ACC112 (cell line): ENCODE measurements around the gene IBA57.

Source experiments
- H2AFZ ChIP-seq: fragments of 200-600 bp; sonication (generic); one replicate; pipeline ENCODE4 v1.6.0; 2017; ENCODE audit warnings: antibody characterized with exemption, low read length; ENCODE audit not compliant: unreplicated experiment
- H3K27ac ChIP-seq: fragments of 200-600 bp; sonication (generic); 2 replicates; pipeline ENCODE4 v1.5.1; 2014; ENCODE audit warnings: low read depth, mild to moderate bottlenecking, antibody characterized with exemption, low read length, moderate library complexity
- H3K27me3 ChIP-seq: fragments of 200-600 bp; sonication (generic); 2 replicates; pipeline ENCODE4 v1.6.1; 2014; ENCODE audit warnings: mild to moderate bottlenecking, antibody characterized with exemption, low read length, moderate library complexity, mixed read lengths; ENCODE audit not compliant: insufficient read depth
- H3K36me3 ChIP-seq: fragments of 200-600 bp; sonication (generic); 2 replicates; pipeline ENCODE4 v1.6.1; 2016; ENCODE audit warnings: mild to moderate bottlenecking, antibody characterized with exemption, low read length, moderate library complexity, mixed read lengths; ENCODE audit not compliant: insufficient read depth
- H3K4me1 ChIP-seq: fragments of 200-600 bp; sonication (generic); one replicate; pipeline ENCODE4 v1.6.1; 2016; ENCODE audit warnings: low read length, mixed read lengths; ENCODE audit not compliant: insufficient read depth, unreplicated experiment, control insufficient read depth
- H3K4me3 ChIP-seq: fragments of 200-600 bp; sonication (generic); 2 replicates; pipeline ENCODE4 v1.5.1; 2014; ENCODE audit warnings: mild to moderate bottlenecking, low read depth, low read length
- H3K79me2 ChIP-seq: fragments of 200-600 bp; sonication (generic); one replicate; pipeline ENCODE4 v1.6.0; 2016; ENCODE audit warnings: low read length; ENCODE audit not compliant: control insufficient read depth, unreplicated experiment, insufficient read depth

The IBA57 gene

GRCh38 chr1:228144993-228145343 lies 20.6 kb upstream of the IBA57 start:
- Histone ChIP-seq H3K4me1 (peaks cover 39% of the 10 kb centered on the region), H2AFZ (no peak overlapping the region), H3K27ac (no peak overlapping the region), H3K79me2 (peaks cover 88% of the 10 kb centered on the region), H3K4me3 (no peak overlapping the region), H3K27me3 (no peaks in the 10 kb centered on the region), H3K36me3 (no peaks in the 10 kb centered on the region)

- Histone ChIP-seq H3K4me3 (no peak overlapping the region), H3K79me2 (peaks cover 83% of the 10 kb centered on the region), H3K27me3 (no peaks in the 10 kb centered on the region), H3K36me3 (no peaks in the 10 kb centered on the region), H2AFZ (no peak overlapping the region), H3K4me1 (peaks cover 46% of the 10 kb centered on the region), H3K27ac (no peak overlapping the region)
Observed at GRCh38 chr1:228145463-228146416, 19.9 kb upstream of the IBA57 start.

GRCh38 chr1:228146417-228147150 lies 19.0 kb upstream of the IBA57 start:
- H3K27ac ChIP-seq = no peak overlapping the region
- H3K27me3 ChIP-seq = no peaks in the 10 kb centered on the region
- no peaks in the 10 kb centered on the region for H3K36me3 ChIP-seq
- H3K4me1 ChIP-seq = peaks cover 52% of the 10 kb centered on the region
- H2AFZ ChIP-seq = no peak overlapping the region
- peaks cover 75% of the 10 kb centered on the region for H3K79me2 ChIP-seq
- no peak overlapping the region for H3K4me3 ChIP-seq

- H2AFZ ChIP-seq = no peak overlapping the region
- H3K27me3 ChIP-seq = no peaks in the 10 kb centered on the region
- peaks cover 48% of the 10 kb centered on the region for H3K4me1 ChIP-seq
- peaks cover 68% of the 10 kb centered on the region for H3K79me2 ChIP-seq
- H3K4me3 ChIP-seq = no peak overlapping the region
- H3K27ac ChIP-seq = no peak overlapping the region
- H3K36me3 ChIP-seq = no peaks in the 10 kb centered on the region
Observed at GRCh38 chr1:228147151-228147693, 18.4 kb upstream of the IBA57 start.

DNA sequence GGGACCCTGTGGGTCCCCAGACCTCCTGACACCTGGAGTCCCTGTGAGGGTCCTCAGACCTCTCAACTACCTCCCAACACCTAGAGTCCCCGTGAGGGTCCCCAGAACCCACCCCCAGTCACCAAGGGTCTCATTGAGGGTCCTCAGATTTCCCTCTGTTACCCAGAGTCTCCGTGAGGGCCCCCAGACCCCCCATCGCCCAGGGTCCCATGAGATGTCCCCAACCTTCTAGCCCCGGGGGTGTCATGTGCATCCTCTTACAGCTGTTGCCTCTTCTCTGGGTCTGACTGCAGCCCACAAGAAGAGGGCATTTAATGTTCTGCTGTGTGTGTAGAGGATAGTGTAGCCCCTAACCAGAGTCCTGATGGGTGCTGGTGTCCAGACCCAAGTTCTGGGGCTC lies 17.8 kb upstream of the IBA57 start:
- no peak overlapping the region for H2AFZ ChIP-seq

DNA sequence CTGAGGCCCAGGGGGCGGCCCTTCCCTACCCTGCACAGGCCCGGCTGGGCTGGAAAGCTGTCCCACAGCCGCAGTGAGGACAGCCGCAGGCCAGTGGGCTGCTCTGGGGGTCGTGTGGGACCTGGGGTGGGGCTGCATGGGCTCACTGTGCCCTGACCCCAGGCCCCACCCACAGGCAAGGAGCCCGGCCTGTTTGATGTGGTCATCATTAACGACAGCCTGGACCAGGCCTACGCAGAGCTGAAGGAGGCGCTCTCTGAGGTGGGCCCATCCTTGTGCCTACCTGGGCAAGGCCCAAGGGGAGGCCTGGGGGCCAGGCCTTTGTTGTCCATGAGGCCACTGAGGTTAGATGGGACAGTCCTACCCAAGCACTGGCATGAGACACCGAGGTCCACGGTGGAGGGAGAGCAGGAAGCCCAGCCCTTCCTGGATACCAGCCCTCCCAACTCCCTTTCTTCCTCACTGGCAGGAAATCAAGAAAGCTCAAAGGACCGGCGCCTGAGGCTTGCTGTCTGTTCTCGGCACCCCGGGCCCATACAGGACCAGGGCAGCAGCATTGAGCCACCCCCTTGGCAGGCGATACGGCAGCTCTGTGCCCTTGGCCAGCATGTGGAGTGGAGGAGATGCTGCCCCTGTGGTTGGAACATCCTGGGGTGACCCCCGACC lies 17.3 kb upstream of the IBA57 start:
- H2AFZ ChIP-seq = no peak overlapping the region
- H3K27ac ChIP-seq = peak overlapping the region; percentile 49
- no peaks in the 10 kb centered on the region for H3K27me3 ChIP-seq
- peaks cover 37% of the 10 kb centered on the region for H3K4me1 ChIP-seq
- H3K36me3 ChIP-seq = no peaks in the 10 kb centered on the region
- H3K4me3 ChIP-seq = no peak overlapping the region
- peaks cover 57% of the 10 kb centered on the region for H3K79me2 ChIP-seq

More for the DNA sequence above, 17.8 kb upstream of the IBA57 start:
- no peaks in the 10 kb centered on the region for H3K27me3 ChIP-seq
- H3K79me2 ChIP-seq = peaks cover 63% of the 10 kb centered on the region
- peaks cover 42% of the 10 kb centered on the region for H3K4me1 ChIP-seq
- no peaks in the 10 kb centered on the region for H3K36me3 ChIP-seq
- H3K4me3 ChIP-seq = no peak overlapping the region
- H3K27ac ChIP-seq = no peak overlapping the region

- peaks cover 51% of the 10 kb centered on the region for H3K79me2 ChIP-seq
- H3K27me3 ChIP-seq = no peaks in the 10 kb centered on the region
- H3K4me1 ChIP-seq = peaks cover 33% of the 10 kb centered on the region
- H3K27ac ChIP-seq = peak overlapping the region; percentile 49
- H3K4me3 ChIP-seq = no peak overlapping the region
- H3K36me3 ChIP-seq = no peaks in the 10 kb centered on the region
- no peak overlapping the region for H2AFZ ChIP-seq
Observed at GRCh38 chr1:228148935-228149405, 16.6 kb upstream of the IBA57 start.

DNA sequence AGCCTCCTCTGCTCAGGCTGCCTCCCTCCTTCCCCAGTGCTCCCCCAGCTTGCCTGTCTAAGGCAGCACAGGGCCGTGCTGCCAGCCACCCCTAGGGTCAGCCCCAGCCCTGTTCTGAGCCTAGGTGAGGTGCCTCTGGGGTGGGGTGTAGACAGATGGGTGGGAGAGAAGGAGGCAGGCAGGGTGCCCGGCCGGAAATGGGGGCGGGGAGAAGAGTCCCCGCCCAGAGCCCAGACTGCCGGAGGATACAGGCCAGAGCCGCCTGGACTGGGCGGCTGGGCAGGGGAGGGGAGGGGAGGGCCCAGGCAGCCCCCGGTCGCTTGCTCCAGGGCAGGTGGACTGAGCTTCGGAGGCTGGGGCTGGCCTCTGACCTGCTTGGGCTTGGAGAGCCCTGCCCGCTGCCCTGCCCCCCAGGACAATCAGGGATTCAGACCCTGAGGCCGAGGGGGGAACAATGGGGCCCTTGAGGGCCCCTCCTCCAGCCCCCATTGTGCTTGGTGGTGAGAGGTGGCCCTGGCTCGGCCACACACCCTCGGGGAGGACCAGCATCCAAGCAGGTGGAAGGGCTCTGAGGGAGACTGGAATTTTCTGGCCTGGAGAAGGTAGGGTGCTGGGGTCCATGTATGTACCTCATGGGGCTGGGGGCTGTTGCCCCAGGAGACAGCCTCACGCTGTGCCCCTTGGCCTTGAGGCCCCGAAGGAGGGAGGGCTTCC lies 16.0 kb upstream of the IBA57 start, which contains the start of gene GJC2:
GJC2 (plus strand) TSS at position 525 of the 714 bp plus-strand sequence. CDS start 7,829 bp downstream, outside the sequence.
- Histone ChIP-seq H3K79me2 (peaks cover 45% of the 10 kb centered on the region), H3K36me3 (no peaks in the 10 kb centered on the region), H3K4me1 (peaks cover 33% of the 10 kb centered on the region), H2AFZ (no peak within 1 kb of the TSS), H3K27ac (peak within 1 kb of the TSS; percentile 49), H3K4me3 (0 out of 2 replicates have a peak within 1 kb of the TSS, but pooled peaks have one; percentile 15), H3K27me3 (no peaks in the 10 kb centered on the region)

DNA sequence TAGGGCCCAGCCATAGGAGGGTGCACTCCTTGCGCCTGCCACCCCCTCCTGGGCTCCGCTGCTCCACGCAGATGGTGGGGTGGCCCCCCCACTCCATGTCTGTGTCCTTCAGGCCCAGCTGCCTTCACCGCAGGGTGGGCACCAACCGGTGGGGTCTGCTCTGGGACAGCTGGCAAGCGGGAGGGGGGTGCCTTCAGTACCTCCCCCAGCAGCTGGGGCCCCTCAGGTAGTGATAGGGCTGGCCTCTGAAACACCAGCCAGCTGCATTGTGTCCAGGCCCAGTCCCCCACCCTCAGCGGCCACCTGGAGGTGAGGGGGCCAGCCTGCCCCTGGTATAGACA lies 15.5 kb upstream of the IBA57 start:
- peak overlapping the region; percentile 49 for H3K27ac ChIP-seq
- H3K4me1 ChIP-seq = peaks cover 33% of the 10 kb centered on the region
- H3K4me3 ChIP-seq = 0 out of 2 replicates have a peak overlapping the region, but pooled peaks have one; percentile 15

More for the DNA sequence above, 15.5 kb upstream of the IBA57 start:
- Histone ChIP-seq H3K79me2 (peaks cover 40% of the 10 kb centered on the region), H3K27me3 (no peaks in the 10 kb centered on the region), H2AFZ (no peak overlapping the region), H3K36me3 (no peaks in the 10 kb centered on the region)
